ENCODE results near the gene PNPLA2. TPM values are rescaled to one million over a fixed set of nuclear protein-coding genes. Genes with fewer than 3 reads are reported as not detected.

The PNPLA2 gene
- total and polyA plus RNA-seq, 2 of the 8 experiments (the other 6 are each of a cell fraction or from before 2014, with no cell fraction given): 30.9 to 62.1 TPM

DNA sequence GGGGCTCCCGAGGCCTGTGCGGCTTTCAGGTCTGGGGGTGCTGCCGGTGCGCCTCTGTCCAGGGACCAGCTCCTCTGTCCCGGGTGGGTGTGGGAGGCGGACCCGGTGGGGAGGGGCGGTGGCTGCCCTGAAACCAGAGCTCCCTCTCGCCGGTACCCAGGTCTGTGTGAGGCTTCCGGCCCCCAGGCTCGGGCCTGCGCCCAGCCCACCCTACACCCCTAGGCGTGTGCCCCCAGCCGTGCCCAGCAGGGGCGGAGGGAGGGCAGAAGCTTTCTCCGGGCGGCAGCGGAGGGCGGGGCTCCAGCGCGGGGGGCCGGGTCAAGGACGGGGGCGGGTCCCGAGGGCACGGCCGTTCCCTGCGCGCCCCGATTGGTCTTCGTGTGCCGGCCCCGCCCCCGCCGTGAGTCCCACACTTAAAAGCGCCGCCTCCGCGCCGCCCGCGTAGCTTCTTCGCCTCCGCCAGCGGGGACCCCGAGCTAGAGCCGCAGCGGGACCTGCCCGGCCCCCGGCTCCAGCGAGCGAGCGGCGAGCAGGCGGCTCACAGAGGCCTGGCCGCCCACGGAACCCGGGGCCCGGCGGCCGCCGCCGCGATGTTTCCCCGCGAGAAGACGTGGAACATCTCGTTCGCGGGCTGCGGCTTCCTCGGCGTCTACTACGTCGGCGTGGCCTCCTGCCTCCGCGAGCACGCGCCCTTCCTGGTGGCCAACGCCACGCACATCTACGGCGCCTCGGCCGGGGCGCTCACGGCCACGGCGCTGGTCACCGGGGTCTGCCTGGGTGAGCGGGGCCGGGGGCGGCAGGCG, 616 bp downstream of the PNPLA2 start:
- H3K27ac ChIP-seq (ENCODE audit: low read depth, low read length): peak overlapping the region; percentile 64; the same call in 1 of the 2 replicates
- no peak overlapping the region for H2AFZ ChIP-seq (ENCODE audit: low read length)
- H3K79me2 ChIP-seq (ENCODE audit: control insufficient read depth in 1 of 2, insufficient read depth in 2 of 2, low read length in 2 of 2): peaks cover 0 to 5% of the 10 kb centered on the region in 2 experiments; a peak in 1 of 4 replicates
- H3K36me3 ChIP-seq (ENCODE audit: control insufficient read depth in 2 of 4, insufficient read depth in 4 of 4, low read length in 3 of 4): peaks cover 0 to 6% (median under 1%) of the 10 kb centered on the region in 4 experiments; a peak in 1 of 8 replicates
- ChIA-PET CTCF (ENCODE audit: partially characterized antibody) (interaction anchor here (1.0 to 2.7 kb wide), 8 partner anchors 8 to 29 kb away, joined by 3 to 10 read pairs (median 5); partner anchors contain the start of gene CD151), POLR2A (ENCODE audit: partially characterized antibody) (interaction anchor here (0.6 to 53.0 kb wide), 19 partner anchors 8 to 428 kb away, joined by 3 to 1917 read pairs (median 4); partner anchors contain the start of genes CD151, CEND1, CRACR2B and DEAF1)
- peaks cover 8% of the 10 kb centered on the region; the same call in 1 of the 2 replicates for H3K23me2 ChIP-seq (ENCODE audit: low read depth, low read length)
- peak overlapping the region in 3 of 4 experiments; percentile 54 to 73 (median 67); a peak in 5 of 7 replicates for H3K9ac ChIP-seq (replicated peaks in 1 of 4; ENCODE audit: extremely low read depth in 1 of 4, low read depth in 3 of 4, low read length in 3 of 4)
- 0 out of 2 replicates have a peak overlapping the region, but pooled peaks have one; percentile 60 for H2BK12ac ChIP-seq (ENCODE audit: low read depth, low read length)
- peaks cover 8% of the 10 kb centered on the region for H3K79me1 ChIP-seq (ENCODE audit: low read depth, low read length)
- peak overlapping the region; percentile 57 for H4K8ac ChIP-seq (ENCODE audit: extremely low read depth, insufficient read depth, low read length)
- H3K27me3 ChIP-seq (replicated peaks in 1 of 4; ENCODE audit: control insufficient read depth in 3 of 4, extremely low read depth in 1 of 4, insufficient read depth in 3 of 4, low read length in 3 of 4): no peaks in the 10 kb centered on the region; a peak in 2 of 7 replicates
- H4K5ac ChIP-seq (ENCODE audit: insufficient read length, low read depth, low read length): no peak overlapping the region
- no peak overlapping the region for H3K23ac ChIP-seq (ENCODE audit: insufficient read length)
- peaks cover 0 to 12% (median 9%) of the 10 kb centered on the region in 4 experiments; a peak in 5 of 7 replicates for H3K4me1 ChIP-seq (replicated peaks in 1 of 4; ENCODE audit: control insufficient read depth in 3 of 4, insufficient read depth in 4 of 4, low read length in 3 of 4)
- H3K14ac ChIP-seq (ENCODE audit: insufficient read length): no peak overlapping the region
- H3K56ac ChIP-seq (replicated peaks; ENCODE audit: insufficient read length, low read depth, low read length): no peak overlapping the region
- H2BK120ac ChIP-seq (replicated peaks; ENCODE audit: low read depth, low read length): no peak overlapping the region
- H3K4me2 ChIP-seq (ENCODE audit: insufficient read depth in 1 of 2, low read depth in 2 of 2, low read length in 2 of 2): peak overlapping the region; percentile 70 to 83
- H3K4ac ChIP-seq (replicated peaks; ENCODE audit: insufficient read length, low read depth, low read length): no peak overlapping the region
- FAIRE-seq (no peak), DNase-seq (ENCODE audit: low read depth in 1 of 2, low spot score in 2 of 2) (peak in 1 of 2 experiments; percentile 95)
- H3K4me3 ChIP-seq (ENCODE audit: extremely low read depth in 1 of 4, insufficient read depth in 2 of 4, low read depth in 3 of 4, low read length in 4 of 4): peak overlapping the region; percentile 77 to 92 (median 80)
- H4K91ac ChIP-seq (replicated peaks; ENCODE audit: insufficient read length, low read length): peak overlapping the region; percentile 46
- no peak overlapping the region for H2BK20ac ChIP-seq (ENCODE audit: low read length)
- 9% methylated on average over 55 of the region's 96 CpGs; no CpG with 5 or more reads in 1 of the 2 experiments for WGBS, 2 experiments (ENCODE audit: extremely low coverage in 1 of 2, insufficient coverage in 1 of 2, insufficient read length in 1 of 2, insufficient replicate concordance in 2 of 2, low coverage in 1 of 2, low lambda C conversion rate in 2 of 2, missing lambda C conversion rate in 1 of 2)
- peak overlapping the region; percentile 48 for H3K18ac ChIP-seq (ENCODE audit: extremely low read depth, low read length)
- H2AK5ac ChIP-seq (ENCODE audit: low read depth, low read length): no peak overlapping the region
- no peaks in the 10 kb centered on the region for H3K9me3 ChIP-seq (ENCODE audit: insufficient read depth in 2 of 2, low read depth in 1 of 2, low read length in 1 of 2)
- 0 out of 2 replicates have a peak overlapping the region, but pooled peaks have one; percentile 72 for H2BK15ac ChIP-seq (ENCODE audit: low read length)
- H4K20me1 ChIP-seq (replicated peaks in 1 of 2; ENCODE audit: control insufficient read depth in 1 of 2, insufficient read depth in 2 of 2, low read length in 2 of 2): peaks cover 0 to 16% of the 10 kb centered on the region in 2 experiments
- peak overlapping the region; percentile 75; the same call in 1 of the 2 replicates for H2BK5ac ChIP-seq (ENCODE audit: low read depth, low read length)
- no peak for TF ChIP-seq BRCA1 (IDR thresholded peaks at IDR 0.05; ENCODE audit: low read depth, low read length)
- TF ChIP-seq RXRA (IDR thresholded peaks at IDR 0.05; ENCODE audit: insufficient read depth, low read depth, low read length): no peak
- no peak for TF ChIP-seq SIRT6 (IDR thresholded peaks at IDR 0.05; ENCODE audit: low read length)
- no peak for TF ChIP-seq TEAD4 (IDR thresholded peaks at IDR 0.05; ENCODE audit: low read depth, low read length)
- TF ChIP-seq CEBPB (IDR thresholded peaks at IDR 0.05; ENCODE audit: low read depth, low read length): no peak
- 0 out of 4 replicates have a peak, but pooled peaks of 1 of the 2 experiments have one; percentile 19 for TF ChIP-seq HDAC2 (IDR thresholded peaks at IDR 0.05; ENCODE audit: borderline replicate concordance in 1 of 2, low read depth in 2 of 2, low read length in 2 of 2)
- no peak for TF ChIP-seq CHD1 (IDR thresholded peaks at IDR 0.05; ENCODE audit: low read depth, low read length)
- TF ChIP-seq TBP (IDR thresholded peaks at IDR 0.05; ENCODE audit: low read depth, low read length): peak; percentile 95
- TF ChIP-seq PHF8 (conservative IDR thresholded peaks at IDR 0.05; ENCODE audit: low read depth, low read length): peak; percentile 73
- TF ChIP-seq SP1 (IDR thresholded peaks at IDR 0.05; ENCODE audit: low read depth, low read length): no peak
- TF ChIP-seq CTBP2 (IDR thresholded peaks at IDR 0.05; ENCODE audit: borderline replicate concordance, insufficient read depth, insufficient read length, low read length): no peak

Measured in H1 (cell line).